Measurements from ENCODE around the gene KRTAP10-2.
"Not testable (repeated sequence)": the region's sequence is repeated elsewhere in the genome, so short reads cannot be mapped to it uniquely, and the experiment has no call there.

KRTAP10-2 gene, protein sequence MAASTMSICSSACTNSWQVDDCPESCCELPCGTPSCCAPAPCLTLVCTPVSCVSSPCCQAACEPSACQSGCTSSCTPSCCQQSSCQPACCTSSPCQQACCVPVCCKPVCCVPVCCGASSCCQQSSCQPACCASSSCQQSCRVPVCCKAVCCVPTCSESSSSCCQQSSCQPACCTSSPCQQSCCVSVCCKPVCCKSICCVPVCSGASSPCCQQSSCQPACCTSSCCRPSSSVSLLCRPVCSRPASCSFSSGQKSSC

DNA sequence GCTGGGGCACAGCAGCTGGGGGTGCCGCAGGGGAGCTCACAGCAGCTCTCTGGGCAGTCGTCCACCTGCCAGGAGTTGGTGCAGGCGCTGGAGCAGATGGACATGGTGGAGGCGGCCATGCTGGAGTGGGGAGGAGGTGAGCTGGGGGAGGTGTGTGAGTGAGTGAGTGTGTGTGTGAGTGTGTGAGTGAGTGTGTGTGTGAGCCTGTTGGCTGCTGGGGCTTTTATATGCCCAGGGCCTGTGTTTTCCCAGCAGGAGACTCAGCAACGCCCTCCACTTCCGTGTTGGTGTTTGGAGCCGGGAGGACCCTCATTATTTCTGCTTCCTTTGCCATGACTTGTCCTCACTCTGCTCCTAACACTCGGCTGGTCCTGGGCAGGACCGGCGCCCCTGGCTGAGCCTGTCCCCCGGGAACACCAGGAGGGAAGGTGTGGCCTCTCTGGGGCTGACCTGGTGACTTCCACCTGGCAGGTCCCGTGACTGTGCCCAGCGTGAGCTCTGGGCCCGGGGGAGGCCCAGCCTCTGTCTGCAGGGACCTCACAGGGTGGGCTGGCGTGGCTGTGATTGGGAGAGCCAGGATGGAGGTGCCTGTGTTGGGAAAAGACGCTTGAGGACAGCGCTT, at the start of gene KRTAP10-2:
Gene KRTAP10-2 (minus strand): TSS at position 166 of the 622 bp plus-strand sequence. CDS start 47 bp downstream, at position 119.
- no peak for DNase-seq (ENCODE audit: low read depth)
- TF ChIP-seq, protein P1, sequence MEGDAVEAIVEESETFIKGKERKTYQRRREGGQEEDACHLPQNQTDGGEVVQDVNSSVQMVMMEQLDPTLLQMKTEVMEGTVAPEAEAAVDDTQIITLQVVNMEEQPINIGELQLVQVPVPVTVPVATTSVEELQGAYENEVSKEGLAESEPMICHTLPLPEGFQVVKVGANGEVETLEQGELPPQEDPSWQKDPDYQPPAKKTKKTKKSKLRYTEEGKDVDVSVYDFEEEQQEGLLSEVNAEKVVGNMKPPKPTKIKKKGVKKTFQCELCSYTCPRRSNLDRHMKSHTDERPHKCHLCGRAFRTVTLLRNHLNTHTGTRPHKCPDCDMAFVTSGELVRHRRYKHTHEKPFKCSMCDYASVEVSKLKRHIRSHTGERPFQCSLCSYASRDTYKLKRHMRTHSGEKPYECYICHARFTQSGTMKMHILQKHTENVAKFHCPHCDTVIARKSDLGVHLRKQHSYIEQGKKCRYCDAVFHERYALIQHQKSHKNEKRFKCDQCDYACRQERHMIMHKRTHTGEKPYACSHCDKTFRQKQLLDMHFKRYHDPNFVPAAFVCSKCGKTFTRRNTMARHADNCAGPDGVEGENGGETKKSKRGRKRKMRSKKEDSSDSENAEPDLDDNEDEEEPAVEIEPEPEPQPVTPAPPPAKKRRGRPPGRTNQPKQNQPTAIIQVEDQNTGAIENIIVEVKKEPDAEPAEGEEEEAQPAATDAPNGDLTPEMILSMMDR (IDR thresholded peaks at IDR 0.05; ENCODE audit: control insufficient read depth, insufficient read depth, low read depth, low read length, missing control alignments): no peak
- no peak within 1 kb of the TSS for H3K4me3 ChIP-seq (ENCODE audit: control insufficient read depth, low read depth, low read length)

DNA sequence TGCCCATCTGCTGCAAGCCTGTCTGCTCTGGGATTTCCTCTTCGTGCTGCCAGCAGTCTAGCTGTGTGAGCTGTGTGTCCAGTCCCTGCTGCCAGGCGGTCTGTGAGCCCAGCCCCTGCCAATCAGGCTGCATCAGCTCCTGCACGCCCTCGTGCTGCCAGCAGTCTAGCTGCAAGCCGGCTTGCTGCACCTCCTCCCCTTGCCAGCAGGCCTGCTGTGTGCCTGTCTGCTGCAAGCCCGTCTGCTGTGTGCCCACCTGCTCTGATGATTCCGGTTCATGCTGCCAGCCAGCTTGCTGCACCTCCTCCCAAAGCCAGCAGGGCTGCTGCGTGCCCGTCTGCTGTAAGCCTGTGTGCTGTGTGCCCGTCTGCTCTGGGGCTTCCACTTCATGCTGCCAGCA, 49.8 kb upstream of the KRTAP10-2 start:
- DNase-seq (ENCODE audit: low read depth); H3K4me3 ChIP-seq (ENCODE audit: control insufficient read depth, low read depth, low read length): not testable (repeated sequence)

DNA sequence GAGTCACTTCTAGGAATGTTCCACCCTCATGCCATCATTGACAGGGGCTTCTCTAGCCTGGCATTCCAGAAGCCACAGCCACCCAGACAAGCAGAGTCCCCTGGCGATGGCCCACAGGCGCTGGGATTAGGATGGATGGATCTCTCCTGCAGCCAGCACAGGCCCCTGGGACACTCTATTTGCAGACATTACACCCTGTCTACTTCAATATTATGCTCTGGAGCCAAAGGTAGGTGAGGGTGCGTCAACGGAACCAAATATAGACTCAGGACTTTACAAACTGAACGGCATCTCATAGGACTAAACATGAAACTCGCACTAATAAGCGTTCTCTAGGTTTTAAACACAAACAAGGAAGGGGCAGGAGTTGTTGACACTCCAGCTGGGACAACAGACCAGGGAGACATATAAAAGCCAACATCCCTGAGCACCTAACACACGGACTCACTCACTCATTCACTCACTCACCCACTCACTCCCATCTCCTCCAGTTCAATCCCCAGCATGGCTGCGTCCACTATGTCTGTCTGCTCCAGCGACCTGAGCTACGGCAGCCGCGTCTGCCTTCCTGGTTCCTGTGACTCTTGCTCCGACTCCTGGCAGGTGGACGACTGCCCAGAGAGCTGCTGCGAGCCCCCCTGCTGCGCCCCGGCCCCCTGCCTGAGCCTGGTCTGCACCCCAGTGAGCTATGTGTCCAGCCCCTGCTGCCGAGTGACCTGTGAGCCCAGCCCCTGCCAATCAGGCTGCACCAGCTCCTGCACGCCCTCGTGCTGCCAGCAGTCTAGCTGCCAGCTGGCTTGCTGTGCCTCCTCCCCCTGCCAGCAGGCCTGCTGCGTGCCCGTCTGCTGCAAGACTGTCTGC, 49.0 kb upstream of the KRTAP10-2 start, which contains the start of gene KRTAP10-7:
Gene KRTAP10-7 (plus strand): TSS at position 480 of the 861 bp plus-strand sequence. CDS start 25 bp downstream, at position 505.
- H3K4me3 ChIP-seq (ENCODE audit: control insufficient read depth, low read depth, low read length): not testable (repeated sequence)

DNA sequence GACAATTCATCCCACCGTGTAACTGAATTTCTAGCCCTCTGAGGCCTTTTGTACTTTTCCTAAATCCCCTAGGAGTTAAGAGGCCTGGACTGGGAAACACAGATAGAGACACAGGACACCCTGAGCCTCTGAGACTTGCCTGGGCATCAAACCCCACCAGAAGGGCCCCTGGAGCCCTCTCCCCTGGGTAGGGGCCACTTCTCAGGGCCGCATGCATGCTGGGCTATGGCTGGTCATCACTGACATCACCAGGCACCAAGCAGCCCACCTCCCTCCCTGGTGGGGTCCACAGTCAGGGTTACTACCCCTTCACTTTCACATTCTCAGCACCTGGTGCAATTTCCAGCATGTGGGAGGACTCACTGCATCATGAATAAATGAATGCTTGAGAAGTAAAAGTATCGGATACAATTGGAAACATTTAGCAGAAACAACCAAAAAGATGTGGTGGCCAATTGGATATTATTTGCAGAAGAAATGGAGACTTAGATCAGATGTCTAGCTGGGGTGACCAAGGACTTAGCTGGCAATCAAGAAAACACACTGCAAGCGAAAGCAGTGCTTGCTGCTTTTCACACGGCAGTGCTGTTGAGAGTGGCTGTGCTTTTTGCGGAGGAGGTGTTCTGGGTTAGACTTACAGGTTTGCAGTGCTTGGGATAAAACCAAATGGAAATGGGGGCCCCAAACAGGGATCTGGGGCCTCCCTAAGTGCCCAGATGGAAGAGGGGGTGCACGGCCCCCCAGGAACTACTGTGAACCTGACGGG, 48.1 kb upstream of the KRTAP10-2 start:
- TF ChIP-seq, protein P1 (IDR thresholded peaks at IDR 0.05; ENCODE audit: control insufficient read depth, insufficient read depth, low read depth, low read length, missing control alignments): no peak

More for the DNA sequence above, 49.0 kb upstream of the KRTAP10-2 start, which contains the start of gene KRTAP10-7:
- not testable (repeated sequence) for DNase-seq (ENCODE audit: low read depth)

DNA sequence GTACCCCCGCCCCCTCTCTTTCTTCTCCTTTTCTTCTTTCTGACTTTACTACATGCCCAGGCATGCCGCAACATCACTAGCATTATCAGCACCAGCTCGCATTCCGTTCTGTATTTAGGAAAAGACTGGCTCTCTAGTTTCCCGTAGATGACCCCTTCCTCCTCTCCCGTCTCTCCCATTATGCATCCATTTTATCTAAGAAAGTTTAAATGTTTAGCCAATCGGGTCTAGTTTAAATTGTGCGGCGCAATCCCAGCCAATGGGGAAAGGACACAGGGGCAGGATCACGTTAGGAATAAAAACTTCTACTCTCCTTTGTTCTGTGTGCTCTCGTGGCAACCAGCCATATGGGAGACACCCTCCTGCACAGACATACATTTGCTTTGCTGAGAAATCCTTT, 46.8 kb upstream of the KRTAP10-2 start:
- TF ChIP-seq, protein P1 (IDR thresholded peaks at IDR 0.05; ENCODE audit: control insufficient read depth, insufficient read depth, low read depth, low read length, missing control alignments): no peak
- no peak for DNase-seq (ENCODE audit: low read depth)

More for the DNA sequence above, 48.1 kb upstream of the KRTAP10-2 start:
- H3K4me3 ChIP-seq (ENCODE audit: control insufficient read depth, low read depth, low read length): no peak overlapping the region
- no peak for DNase-seq (ENCODE audit: low read depth)

DNA sequence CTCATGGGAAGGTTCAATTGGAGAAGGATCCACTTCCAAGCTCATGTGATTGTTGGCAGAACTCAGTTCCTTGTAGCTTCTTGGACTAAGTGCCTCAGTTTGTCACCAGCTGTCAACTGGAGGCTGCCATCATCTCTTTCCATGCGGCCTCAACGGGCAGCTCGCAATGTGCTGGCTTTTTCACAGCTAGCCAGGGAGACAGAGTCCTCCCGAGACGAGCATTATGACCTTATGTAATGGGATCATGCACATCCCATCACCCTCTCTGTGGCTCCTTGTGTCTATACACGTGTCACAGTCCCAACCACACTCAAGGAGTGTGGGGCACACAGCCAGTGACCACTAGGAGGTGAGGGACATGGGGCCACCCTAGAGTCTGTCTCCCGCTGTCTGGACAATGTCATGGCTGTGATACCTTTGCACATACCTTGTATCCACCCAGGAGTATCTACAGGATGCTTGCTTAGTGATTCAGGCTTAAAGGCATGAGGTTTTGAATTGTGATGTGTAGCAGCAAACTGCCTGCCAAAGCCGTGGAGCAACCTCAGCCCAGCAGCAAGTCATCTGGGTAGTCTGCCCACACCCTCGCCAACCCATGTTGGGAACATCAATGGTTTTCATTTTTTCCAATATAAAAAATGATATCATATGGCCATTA, 44.9 kb upstream of the KRTAP10-2 start:
- DNase-seq (ENCODE audit: low read depth): no peak
- TF ChIP-seq, protein P1 (IDR thresholded peaks at IDR 0.05; ENCODE audit: control insufficient read depth, insufficient read depth, low read depth, low read length, missing control alignments): no peak
- H3K4me3 ChIP-seq (ENCODE audit: control insufficient read depth, low read depth, low read length): no peak overlapping the region

More for the DNA sequence above, 46.8 kb upstream of the KRTAP10-2 start:
- no peak overlapping the region for H3K4me3 ChIP-seq (ENCODE audit: control insufficient read depth, low read depth, low read length)

DNA sequence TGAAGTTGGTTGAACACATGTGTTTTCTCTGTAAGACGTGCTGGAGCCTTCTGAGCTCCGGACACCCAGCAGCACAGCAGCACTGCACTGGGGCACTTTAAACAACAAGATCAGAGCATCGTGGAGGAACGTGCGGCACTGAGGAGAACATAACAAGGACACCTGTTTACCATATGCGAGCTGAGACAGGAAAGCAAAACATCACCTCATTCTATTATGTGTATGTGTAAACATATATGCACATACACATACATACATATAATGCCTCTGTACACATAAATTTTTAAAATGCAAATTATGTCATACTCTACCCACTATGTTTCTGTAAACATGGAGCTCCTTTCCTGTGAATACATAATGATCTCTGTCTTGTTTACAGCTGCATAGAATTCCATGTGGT, 44.2 kb upstream of the KRTAP10-2 start:
- H3K4me3 ChIP-seq (ENCODE audit: control insufficient read depth, low read depth, low read length): no peak overlapping the region
- no peak for DNase-seq (ENCODE audit: low read depth)
- TF ChIP-seq, protein P1 (IDR thresholded peaks at IDR 0.05; ENCODE audit: control insufficient read depth, insufficient read depth, low read depth, low read length, missing control alignments): no peak
